A549 (cell line): ENCODE results near the gene CXXC5.

Experiments used
- EP300 ChIP-seq, 2 experiments: fragments of >200 bp; sonication (Bioruptor Twin); formaldehyde crosslinking; IDR thresholded peaks; 2 replicates in 1 of 2; 3 replicates in 1 of 2; pipeline ENCODE4 v1.6.1; 2016 to 2017
- HOXA7 ChIP-seq: fragments of 250-450 bp; sonication (Bioruptor Pico); IDR thresholded peaks from 2 replicates; pipeline ENCODE4 v1.5.0; 2020; ENCODE audit warnings: mild to moderate bottlenecking, moderate library complexity
- POLR2A ChIP-seq: IDR thresholded peaks from 2 replicates; pipeline ENCODE4 v1.6.1; 2012; ENCODE audit warnings: mild to moderate bottlenecking, low read length
- POLR2AphosphoS2 ChIP-seq: conservative IDR thresholded peaks from 2 replicates; pipeline ENCODE4 v1.6.1; 2012; ENCODE audit warnings: low read length, improper control_type of control experiment, inconsistent platforms
- RCOR1 ChIP-seq: fragments of 150-350 bp; IDR thresholded peaks from 2 replicates; pipeline ENCODE4 v1.6.1; 2014; ENCODE audit warnings: antibody characterized with exemption, low read length, low read depth
- RNF2 ChIP-seq: fragments of 200-600 bp; sonication (generic); IDR thresholded peaks from 2 replicates; pipeline ENCODE4 v1.6.1; 2016; ENCODE audit warnings: low read depth, mild to moderate bottlenecking, antibody characterized with exemption, moderate library complexity, borderline replicate concordance
- TF ChIP-seq, protein P1 (sequence below): fragments of >200 bp; sonication (Bioruptor Twin); formaldehyde crosslinking; IDR thresholded peaks from 3 replicates; pipeline ENCODE4 v1.5.1; 2016
- TF ChIP-seq, protein P2 (sequence below): IDR thresholded peaks from 2 replicates; pipeline ENCODE4 v1.6.1; 2012
- TF ChIP-seq, protein P3 (sequence below): fragments of 150-350 bp; IDR thresholded peaks from 2 replicates; pipeline ENCODE4 v1.6.1; 2014; ENCODE audit warnings: low read depth, mild to moderate bottlenecking, low read length
- TF ChIP-seq, protein P4 (sequence below): IDR thresholded peaks from 2 replicates; pipeline ENCODE4 v1.6.1; 2012

DNA sequence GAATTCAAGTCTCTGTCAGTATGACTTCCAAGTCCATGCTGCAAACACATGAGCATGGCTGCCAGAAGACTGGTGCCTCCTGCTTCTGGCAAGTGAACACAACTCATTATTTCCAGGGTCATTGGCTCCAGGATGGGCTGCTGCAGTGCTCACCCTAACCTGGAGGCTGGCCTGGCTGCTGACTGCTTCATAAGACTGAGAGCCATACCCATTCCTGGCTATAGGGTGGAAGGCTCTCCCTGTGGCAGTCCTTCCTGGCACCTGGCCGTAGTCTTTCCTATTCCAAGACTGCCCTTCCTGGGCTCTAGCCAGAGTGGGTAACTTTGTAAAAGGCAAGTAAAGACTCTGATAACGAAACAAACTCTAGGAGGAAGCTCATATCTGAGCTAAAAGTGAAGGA is 51.2 kb downstream of the CXXC5 start:
- TF ChIP-seq POLR2AphosphoS2 (no peak), POLR2A (no peak), EP300 (IDR thresholded peaks at IDR 0.05) (no peak), HOXA7 (no peak), RCOR1 (no peak), RNF2 (no peak)
- TF ChIP-seq, protein P1, sequence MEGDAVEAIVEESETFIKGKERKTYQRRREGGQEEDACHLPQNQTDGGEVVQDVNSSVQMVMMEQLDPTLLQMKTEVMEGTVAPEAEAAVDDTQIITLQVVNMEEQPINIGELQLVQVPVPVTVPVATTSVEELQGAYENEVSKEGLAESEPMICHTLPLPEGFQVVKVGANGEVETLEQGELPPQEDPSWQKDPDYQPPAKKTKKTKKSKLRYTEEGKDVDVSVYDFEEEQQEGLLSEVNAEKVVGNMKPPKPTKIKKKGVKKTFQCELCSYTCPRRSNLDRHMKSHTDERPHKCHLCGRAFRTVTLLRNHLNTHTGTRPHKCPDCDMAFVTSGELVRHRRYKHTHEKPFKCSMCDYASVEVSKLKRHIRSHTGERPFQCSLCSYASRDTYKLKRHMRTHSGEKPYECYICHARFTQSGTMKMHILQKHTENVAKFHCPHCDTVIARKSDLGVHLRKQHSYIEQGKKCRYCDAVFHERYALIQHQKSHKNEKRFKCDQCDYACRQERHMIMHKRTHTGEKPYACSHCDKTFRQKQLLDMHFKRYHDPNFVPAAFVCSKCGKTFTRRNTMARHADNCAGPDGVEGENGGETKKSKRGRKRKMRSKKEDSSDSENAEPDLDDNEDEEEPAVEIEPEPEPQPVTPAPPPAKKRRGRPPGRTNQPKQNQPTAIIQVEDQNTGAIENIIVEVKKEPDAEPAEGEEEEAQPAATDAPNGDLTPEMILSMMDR, result no peak
- TF ChIP-seq, protein P2, sequence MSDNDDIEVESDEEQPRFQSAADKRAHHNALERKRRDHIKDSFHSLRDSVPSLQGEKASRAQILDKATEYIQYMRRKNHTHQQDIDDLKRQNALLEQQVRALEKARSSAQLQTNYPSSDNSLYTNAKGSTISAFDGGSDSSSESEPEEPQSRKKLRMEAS, result no peak
- TF ChIP-seq, protein P3, sequence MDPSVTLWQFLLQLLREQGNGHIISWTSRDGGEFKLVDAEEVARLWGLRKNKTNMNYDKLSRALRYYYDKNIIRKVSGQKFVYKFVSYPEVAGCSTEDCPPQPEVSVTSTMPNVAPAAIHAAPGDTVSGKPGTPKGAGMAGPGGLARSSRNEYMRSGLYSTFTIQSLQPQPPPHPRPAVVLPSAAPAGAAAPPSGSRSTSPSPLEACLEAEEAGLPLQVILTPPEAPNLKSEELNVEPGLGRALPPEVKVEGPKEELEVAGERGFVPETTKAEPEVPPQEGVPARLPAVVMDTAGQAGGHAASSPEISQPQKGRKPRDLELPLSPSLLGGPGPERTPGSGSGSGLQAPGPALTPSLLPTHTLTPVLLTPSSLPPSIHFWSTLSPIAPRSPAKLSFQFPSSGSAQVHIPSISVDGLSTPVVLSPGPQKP, result no peak
- TF ChIP-seq, protein P4, sequence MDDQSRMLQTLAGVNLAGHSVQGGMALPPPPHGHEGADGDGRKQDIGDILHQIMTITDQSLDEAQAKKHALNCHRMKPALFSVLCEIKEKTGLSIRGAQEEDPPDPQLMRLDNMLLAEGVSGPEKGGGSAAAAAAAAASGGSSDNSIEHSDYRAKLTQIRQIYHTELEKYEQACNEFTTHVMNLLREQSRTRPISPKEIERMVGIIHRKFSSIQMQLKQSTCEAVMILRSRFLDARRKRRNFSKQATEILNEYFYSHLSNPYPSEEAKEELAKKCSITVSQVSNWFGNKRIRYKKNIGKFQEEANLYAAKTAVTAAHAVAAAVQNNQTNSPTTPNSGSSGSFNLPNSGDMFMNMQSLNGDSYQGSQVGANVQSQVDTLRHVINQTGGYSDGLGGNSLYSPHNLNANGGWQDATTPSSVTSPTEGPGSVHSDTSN, result no peak
